ENCODE data around the gene EFCAB10.
A peak's percentile ranks its signal among the peaks of the same experiment; 100 is the strongest.
"Not testable (repeated sequence)": the region's sequence is repeated elsewhere in the genome, so short reads cannot be mapped to it uniquely, and the experiment has no call there.

EFCAB10 gene, protein sequence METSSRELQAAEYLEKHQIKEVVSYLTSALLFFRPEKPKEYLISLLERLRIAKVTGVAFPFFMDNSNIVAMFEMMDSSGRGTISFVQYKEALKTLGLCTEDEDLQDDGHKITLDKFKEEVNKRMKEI

GRCh38 chr7:105581066-105581811, at the start of gene EFCAB10:
Gene EFCAB10, minus strand, starts transcription at chr7:105581493. Its CDS starts 30 bp downstream, at chr7:105581463.
- DNase-seq: peak; percentile 47

DNA sequence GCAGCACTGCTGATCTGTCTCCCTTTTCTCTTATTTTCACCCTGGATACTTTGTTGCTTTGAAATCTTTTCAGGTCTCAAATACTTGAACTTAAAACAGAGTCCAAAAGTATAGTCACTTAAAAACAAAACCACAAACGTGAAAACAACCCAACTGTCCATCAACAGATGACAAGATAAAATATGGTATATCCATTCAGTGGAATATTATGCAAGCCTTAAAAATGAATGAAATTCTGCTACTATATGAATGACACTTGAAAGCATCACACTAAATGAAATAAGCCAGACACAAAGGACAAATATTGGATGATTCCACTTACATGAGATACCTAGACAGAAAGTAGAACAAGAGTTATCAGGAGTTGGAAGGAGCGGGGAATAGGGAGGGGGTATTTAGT, 44.7 kb upstream of the EFCAB10 start:
- DNase-seq: no peak

- no peak for DNase-seq
These were observed 42.6 kb upstream of the EFCAB10 start for GRCh38 chr7:105623906-105624305.

GRCh38 chr7:105623378-105623777, 42.1 kb upstream of the EFCAB10 start:
- no peak for DNase-seq

DNA sequence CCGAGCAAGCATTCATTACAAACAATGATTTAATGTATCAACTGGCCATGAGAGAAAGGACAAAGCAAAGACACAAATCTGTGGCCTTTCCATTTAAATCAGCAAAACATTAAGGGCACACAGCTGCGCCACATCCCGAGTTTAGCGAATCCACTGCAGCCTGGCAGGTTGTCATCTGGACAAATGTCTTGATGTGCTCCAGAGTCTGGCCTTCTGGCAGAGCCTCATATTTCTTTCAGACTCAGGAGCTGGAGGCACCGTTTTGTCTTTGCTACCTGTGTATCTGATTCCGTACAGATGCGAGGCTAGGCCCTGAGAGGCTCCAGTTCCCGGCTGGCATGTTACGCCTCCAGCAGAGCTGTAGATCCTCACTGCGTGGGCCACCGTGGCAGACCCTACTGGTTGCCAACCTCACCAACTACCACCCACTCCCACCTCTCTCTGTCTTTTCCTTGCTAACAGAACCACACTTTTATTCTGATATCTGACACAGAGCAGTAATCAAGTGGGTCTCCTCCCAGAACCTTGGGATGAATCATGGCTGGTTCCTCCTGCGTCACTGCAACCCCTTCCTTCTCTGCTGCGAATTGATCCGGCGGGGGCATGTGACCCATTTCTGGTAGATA, 40.9 kb upstream of the EFCAB10 start:
- no peak for DNase-seq

DNA sequence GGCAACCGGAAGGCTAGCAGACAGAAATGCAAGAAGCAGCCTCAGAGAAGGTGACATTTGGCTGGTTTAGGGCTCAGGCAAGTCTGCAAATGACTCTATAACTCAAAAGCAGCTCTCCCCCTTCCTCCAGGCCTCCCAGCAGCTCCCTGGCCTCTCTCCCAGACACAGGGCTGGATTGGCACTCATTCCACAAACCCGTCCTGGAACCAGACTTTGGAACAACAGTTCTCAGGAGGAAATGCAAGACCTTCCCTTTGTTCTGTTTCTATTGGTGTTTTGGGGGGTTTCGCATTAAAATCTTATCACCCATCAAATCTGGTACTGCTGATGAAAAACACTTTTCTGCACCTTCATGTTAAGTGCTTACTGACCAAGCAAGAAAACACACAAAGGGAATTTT, 40.3 kb upstream of the EFCAB10 start:
- DNase-seq: no peak

- DNase-seq: no peak
These were observed 39.9 kb upstream of the EFCAB10 start for GRCh38 chr7:105621176-105621575.

DNA sequence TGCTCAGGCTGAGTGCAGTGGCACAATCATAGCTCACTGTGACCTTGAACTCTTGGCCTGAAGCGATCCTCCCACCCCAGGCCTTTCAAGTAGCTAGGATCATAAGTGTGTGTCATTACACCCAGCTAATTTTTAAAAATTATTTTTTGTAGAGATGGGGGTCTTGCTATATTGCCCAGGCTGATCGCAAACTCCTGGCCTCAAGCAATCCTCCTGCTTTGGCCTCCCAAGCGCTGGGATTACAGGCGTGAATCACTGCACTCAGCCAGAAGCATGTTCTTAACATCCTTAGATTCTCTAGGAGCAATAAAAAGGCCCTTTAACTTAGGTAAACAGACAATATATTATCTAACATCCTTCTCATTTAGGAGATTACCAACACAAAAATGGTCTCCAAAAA, 38.3 kb upstream of the EFCAB10 start:
- DNase-seq: no peak

GRCh38 chr7:105618016-105618296, 36.7 kb upstream of the EFCAB10 start:
- peak; percentile 49 for DNase-seq

GRCh38 chr7:105617280-105618015, 36.2 kb upstream of the EFCAB10 start:
- peak; percentile 48 for DNase-seq

- DNase-seq: no peak
These were observed 33.1 kb upstream of the EFCAB10 start for GRCh38 chr7:105614341-105614840.

- no peak for DNase-seq
These were observed 32.5 kb upstream of the EFCAB10 start for GRCh38 chr7:105613611-105614330.

DNA sequence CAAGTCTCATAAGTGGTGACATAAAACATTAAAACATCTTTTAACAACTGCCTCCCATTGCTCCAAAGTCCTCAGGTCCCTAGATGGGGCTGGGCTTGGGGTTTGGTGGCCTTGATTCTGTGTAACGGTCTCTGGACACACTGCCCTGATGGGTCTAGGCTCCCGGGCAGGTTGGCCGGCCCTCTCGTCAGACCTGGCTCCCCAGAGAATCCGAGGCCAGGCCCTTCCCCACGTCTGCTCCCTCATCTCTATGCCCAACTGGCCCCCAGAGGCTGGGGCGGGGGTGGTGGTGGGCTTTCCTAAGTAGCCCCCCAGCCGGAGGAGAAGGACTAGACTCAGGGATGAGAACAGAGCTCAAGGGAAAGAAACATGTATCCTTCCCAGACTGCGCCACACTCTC, 31.5 kb upstream of the EFCAB10 start:
- DNase-seq: no peak

GRCh38 chr7:105611856-105612775, 30.8 kb upstream of the EFCAB10 start:
- DNase-seq: no peak

GRCh38 chr7:105610165-105610930, 29.1 kb upstream of the EFCAB10 start:
- DNase-seq: no peak

DNA sequence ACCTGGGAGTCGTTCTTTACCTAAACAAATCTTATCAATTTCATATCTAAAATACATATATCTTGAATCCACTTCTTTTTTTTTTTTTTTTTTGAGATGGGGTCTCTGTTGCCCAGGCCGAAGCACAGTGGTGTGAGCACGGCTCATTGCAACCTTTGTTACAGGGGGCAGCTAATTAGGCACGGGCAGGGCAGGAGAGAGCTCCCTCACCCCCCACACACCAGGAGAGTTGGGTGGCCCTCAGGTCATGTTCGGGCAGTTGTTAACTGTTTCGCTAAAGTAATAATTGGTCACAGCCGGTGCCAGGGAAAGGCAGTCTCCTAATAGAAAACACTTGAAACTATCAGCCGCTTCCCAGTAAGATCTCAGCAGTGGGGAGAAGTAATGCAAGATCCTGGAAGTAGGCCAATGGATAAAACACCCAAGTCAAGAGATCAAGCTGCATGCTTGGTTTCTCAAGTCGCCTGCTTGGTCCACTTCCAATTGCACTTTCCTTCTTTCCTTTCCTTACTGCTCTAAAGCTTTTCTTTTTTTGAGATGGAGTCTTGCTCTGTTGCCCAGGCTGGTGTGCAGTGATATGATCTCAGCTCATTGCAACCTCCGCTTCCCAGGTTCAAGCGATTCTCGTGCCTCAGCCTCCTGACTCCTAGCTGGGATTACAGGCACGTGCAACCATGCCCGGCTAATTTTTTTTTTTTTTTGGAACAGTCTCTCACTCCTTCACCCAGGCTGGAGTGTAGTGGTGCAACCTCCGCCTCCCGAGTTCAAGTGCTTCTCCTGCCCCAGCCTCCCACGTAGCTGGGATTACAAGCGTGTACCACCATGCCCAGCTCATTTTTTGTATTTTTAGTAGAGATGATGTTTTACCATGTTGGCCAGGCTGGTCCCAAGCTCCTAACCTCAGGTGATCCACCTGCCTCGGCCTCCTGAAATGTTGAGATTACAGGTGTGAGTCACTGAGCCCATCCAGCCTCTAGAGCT, 21.3 kb upstream of the EFCAB10 start:
- no peak for DNase-seq

- DNase-seq: no peak
These were observed 19.6 kb upstream of the EFCAB10 start for GRCh38 chr7:105600720-105601550.

DNA sequence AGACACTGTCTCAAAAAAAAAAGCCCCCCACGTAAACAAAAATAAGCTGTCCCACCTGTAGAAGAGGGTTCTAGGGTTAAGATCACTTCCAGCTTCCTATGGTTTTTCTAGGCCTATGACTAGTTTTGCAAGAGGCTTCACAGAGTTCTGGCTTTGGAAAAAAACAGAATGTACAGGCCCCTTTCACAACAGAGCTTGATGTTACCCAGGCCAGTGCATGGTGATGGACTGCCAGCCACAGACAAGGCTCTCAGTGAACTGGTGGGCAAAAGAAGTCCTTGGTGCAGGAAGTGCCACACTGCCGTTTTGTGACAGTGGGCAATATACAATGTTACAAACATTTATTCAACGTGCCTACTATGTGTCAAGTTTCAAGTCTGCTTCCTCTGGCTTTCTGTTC, 18.3 kb upstream of the EFCAB10 start:
- no peak for DNase-seq

DNA sequence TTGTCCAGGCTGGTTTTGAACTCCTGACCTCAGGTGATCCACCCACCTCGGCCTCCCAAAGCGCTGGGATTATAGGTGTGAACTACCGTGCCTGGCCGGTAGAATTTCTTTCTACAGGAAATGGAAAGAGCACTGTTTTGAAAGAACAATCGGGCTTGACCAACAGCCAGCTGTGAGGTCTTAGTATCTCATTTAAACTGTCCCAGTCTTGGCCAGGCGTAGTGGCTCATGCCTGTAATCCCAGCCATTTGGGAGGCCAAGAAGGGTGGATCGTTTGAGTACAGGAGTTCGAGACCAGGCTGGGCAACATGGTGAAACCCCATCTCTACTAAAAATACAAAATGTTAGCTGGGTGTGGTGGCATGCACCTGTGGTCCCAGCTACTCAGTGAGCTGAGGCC, 17.8 kb upstream of the EFCAB10 start:
- DNase-seq: not testable (repeated sequence)

Measured in DMS 273 treated with DMSO at 0.1 percent for 48 hours (cell line).